NCI-H2196 (cell line): ENCODE results near the gene EDC3.
"Not testable (repeated sequence)": the region's sequence is repeated elsewhere in the genome, so short reads cannot be mapped to it uniquely, and the experiment has no call there.

ENCODE experiments used
- DNase-seq: peaks from one replicate; lab custom pipeline; 2025; ENCODE audit not compliant: unreplicated experiment; lab: John Stamatoyannopoulos, UW

EDC3 gene

DNA sequence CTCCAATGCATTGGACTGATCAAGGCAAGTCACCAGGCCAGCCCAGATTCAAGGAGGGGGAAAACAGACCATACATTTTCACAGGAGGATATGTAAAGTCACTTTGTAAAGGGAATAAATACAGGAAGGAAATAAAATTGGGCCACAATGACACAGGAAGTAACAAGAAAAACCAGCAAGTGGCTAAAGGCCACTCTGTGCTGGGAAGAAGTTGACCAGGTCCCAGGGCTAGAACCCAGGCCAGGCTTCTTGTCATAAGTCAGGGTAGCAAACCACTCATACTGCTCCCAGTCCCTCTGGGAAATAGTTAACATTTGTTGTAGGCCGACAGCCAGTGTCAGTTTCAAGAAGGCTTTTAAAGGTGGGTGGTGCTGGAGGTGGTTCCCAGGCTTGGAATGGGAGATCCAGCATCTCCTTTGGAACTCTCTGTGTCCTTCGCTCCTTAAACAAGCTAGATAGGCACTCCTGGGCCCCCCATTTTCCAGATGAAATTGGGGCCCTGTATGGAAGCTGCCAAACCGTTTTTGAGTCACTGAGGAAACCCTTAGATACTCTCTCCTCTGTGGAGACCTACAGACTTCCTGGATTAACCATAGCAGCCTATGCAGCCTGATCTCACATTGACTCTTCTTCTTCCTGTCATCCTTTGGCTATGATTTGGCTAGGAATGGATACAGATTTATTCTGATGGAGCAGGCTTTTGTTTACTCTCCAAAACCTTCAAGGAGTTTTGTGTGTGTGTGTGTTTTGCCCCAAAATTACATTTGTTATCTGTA lies 14.7 kb upstream of the EDC3 start:
- DNase-seq: no peak

GRCh38 chr15:74709892-74710291 lies 14.1 kb upstream of the EDC3 start:
- no peak for DNase-seq

- no peak for DNase-seq
Measured at GRCh38 chr15:74709011-74709410, 13.2 kb upstream of the EDC3 start.

- DNase-seq: no peak
Measured at GRCh38 chr15:74696808-74697207, 984 bp upstream of the EDC3 start.

DNA sequence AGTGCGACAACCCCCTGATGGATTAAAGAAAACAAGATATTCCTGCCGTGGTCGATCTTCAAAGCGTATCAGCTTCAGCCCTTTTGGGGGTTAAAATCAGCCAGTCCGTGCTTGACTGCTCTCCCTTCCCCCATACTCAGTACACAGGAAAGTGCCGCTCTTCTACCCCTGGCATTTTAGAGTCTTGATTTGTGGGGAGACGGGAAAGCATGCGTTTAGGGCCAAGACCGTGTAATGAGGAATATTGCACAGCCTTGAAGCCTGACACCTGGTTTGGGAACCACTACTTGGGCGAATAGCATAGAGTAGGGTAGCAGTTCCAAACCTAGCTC lies 540 bp upstream of the EDC3 start:
- DNase-seq: no peak

DNA sequence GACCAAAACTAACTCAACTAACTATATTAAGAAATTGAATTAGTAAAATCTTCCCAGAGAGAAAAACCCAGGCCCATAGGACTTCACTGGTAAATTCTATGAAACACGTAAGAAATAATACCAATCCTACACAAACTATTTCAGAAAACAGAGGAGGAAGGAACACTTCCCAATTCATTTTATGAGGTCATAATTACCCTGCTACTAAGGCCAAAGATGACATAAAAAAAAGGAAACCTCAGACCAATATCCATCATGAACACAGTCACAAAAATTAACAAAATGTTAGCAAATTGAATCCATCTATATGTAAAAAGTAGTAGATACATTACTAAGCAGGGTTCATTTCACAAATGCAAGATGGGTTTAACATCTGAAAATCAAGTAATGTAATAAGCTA lies 3.5 kb downstream of the EDC3 start:
- no peak for DNase-seq

GRCh38 chr15:74683758-74684157 lies 12.1 kb downstream of the EDC3 start:
- no peak for DNase-seq

GRCh38 chr15:74682954-74683353 lies 12.9 kb downstream of the EDC3 start:
- DNase-seq: no peak

DNA sequence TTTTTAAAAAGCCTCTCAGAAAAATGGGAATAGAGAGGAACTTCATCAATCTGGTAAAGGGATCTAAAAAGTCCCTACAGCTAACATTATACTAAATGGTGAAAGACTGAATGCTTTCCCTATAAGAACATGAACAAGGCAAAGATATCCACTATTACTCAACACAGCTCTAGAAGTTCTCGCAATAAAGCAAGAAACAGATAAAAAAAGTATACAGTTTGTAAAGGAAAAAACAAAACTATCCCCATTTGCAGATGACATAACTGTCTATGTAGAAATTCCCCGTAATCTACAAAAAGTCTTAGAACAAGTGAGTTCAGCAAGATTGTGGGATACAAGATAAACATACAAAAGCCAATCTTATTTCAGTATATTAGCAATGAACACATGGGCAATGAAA lies 15.4 kb downstream of the EDC3 start:
- no peak for DNase-seq

GRCh38 chr15:74676801-74677200 lies 19.0 kb downstream of the EDC3 start:
- no peak for DNase-seq

DNA sequence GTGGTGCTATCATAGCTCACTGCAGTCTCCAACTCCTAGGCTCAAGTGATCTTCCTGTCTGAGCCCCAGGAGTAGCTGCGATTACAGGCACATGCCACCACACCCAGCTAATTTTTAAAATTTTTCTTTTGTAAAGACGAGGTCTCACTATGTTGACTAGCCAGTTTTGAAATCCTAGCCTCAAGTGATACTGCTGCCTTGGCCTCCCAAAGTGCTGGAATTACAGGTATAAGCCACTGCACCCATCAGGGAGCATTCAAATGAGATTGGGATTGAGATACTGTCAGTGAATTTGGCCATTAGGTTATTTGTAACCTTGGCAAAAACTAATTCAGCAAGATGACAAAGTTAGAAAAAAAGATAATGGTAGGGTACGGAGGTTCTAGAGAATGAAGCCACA lies 21.7 kb downstream of the EDC3 start:
- DNase-seq: no peak

DNA sequence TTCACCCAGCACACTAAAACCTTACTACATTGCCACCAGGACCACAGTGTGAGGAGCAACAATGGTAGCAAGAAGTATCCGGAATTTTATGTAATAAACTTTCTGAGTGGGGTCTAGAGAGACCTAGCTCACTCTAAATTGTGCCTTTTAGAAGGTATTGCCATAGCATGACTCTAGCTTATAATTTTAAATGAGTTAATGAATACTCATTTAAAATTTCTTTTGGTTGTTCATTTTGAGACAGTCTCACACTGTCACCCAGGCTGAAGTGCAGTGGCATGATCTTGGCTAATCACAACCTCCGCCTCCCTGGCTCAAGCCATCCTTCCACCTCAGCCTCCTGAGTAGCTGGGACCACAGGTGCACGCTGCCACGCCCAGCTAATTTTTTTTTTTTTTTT lies 26.2 kb downstream of the EDC3 start:
- DNase-seq: no peak

- DNase-seq: no peak
Measured at GRCh38 chr15:74667975-74668374, 27.8 kb downstream of the EDC3 start.

GRCh38 chr15:74664670-74665069 lies 31.2 kb downstream of the EDC3 start:
- no peak for DNase-seq

- DNase-seq: no peak
Measured at GRCh38 chr15:74664028-74664616, 31.7 kb downstream of the EDC3 start.

DNA sequence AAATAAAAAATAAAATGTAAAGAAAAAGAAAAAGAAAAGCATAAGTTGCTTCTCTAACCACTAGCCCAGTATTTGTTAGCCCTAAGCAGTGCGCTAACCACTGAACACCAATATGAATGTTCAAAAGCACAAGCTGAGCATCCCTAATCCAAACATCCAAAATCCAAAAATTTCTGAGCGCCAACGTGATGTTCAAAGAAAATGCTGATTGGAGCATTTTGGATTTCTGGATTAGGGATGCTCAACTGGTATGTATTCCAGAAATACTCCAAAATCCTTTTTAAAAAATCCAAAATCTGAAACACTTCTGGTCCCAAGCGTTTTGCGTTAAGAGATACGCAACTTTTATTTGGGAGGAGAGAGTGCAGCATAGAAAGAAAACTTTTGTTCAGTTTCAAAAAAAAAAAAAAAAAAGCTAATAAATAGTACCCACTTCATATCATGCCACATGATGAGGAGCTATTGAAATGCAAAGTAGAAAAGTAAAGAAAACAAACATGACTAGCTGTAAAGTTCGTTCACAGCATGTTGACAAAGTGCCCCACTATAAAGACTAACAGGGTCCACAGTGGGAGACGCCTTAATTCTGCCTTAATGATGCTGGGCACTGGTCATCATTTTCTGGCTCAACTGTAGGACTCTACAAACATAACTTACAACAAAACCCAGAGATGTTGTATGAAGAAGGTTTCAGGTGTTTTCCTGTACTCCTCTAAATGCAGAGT lies 32.4 kb downstream of the EDC3 start:
- DNase-seq: no peak

GRCh38 chr15:74662064-74662860 lies 33.6 kb downstream of the EDC3 start:
- DNase-seq: no peak

DNA sequence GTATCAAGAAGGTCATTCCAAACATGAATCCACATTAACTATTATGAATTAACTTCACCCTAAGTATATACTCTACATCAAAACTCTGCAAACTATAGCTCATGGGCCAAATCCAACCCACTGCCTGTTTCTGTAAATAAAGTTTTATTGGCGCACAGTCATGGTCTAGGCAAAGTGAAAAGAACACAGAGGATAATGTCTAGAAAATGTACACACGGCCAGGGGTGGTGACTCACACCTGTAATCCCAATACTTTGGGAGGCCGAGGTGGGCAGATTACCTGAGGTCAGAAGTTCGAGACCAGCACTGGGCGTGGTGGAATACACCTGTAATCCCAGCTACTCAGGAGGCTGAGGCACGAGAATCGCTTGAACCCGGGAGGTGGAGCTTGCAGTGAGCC lies 34.5 kb downstream of the EDC3 start:
- DNase-seq: not testable (repeated sequence)

DNA sequence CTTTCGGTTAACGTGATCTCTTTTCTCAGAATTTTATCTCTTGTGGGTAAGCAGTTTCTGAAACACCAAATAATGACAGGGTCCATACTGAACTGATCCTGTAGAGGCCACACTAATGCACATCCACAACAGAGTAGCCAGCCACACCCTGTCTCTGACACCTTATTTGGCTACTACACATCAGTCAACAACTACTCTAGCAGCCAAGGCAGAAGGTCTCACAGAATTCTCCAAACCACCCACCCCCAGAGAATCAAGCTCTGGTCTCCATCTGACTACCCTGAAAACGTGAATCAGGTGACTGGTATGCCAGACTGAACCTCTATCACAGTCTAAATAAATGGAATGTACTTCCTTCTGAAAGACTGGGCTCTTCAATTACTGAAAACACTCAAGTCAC lies 38.0 kb downstream of the EDC3 start:
- no peak for DNase-seq

DNA sequence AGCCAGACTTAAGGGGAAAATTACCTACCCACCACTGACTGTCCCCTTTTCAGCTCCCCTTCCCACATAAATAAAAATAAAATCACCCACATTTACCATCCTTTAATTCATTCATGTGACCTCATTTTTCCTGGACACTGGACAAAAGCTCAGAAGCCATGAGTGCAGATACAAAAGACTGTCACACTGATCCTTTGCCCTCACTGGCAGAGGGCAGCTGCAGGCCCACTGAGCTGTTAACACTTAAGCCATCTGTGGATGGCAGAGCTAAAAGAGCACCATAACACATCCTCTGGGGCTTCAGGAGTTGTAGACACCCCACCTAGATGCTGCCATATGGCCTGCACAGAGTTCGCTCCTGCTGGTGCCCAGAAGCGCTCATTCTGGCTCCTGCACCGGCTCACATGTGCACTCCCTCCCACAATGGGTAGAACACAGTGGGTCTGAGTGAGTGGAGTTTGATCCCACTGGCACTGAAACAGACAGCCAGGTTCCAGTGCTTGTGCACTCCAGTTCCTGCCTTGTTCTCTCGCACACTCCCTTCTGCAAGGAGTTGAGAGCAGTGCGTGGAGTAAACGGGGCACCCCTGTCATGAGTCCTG lies 38.8 kb downstream of the EDC3 start:
- no peak for DNase-seq

- DNase-seq: no peak
Measured at GRCh38 chr15:74655424-74655823, 40.4 kb downstream of the EDC3 start.
